Skeletal muscle tissue (tissue), 4 donors: ENCODE measurements around the gene CAPN1. TPM values are rescaled to one million over a fixed set of nuclear protein-coding genes. Genes with fewer than 3 reads are reported as not detected.

Experiments used
- H3K27ac ChIP-seq: one replicate; pipeline ENCODE4 v1.7.0; 2013; ENCODE audit warnings: mild to moderate bottlenecking, low read depth, low read length, inconsistent platforms
- H3K27me3 ChIP-seq, 3 donors: one replicate each; pipeline ENCODE4 v1.7.0; 2013; ENCODE audit warnings: low read length in 3 of 3; ENCODE audit not compliant: control insufficient read depth in 3 of 3, insufficient read depth in 3 of 3
- H3K36me3 ChIP-seq, 3 donors: one replicate each; pipeline ENCODE4 v1.7.0; 2013; ENCODE audit warnings: low read length in 3 of 3; ENCODE audit not compliant: control insufficient read depth in 3 of 3, insufficient read depth in 3 of 3
- H3K4me1 ChIP-seq, 3 donors: one replicate each; pipeline ENCODE4 v1.7.0; 2013; ENCODE audit warnings: low read length in 3 of 3, mild to moderate bottlenecking in 3 of 3; ENCODE audit not compliant: control insufficient read depth in 3 of 3, insufficient read depth in 3 of 3
- H3K4me3 ChIP-seq, 3 donors: one replicate each; pipeline ENCODE4 v1.7.0; 2013; ENCODE audit warnings: low read length in 3 of 3
- H3K9ac ChIP-seq, 3 donors: one replicate each; pipeline ENCODE4 v1.7.0; 2013; ENCODE audit warnings: low read length in 3 of 3, mild to moderate bottlenecking in 3 of 3, moderate library complexity in 2 of 3, low read depth in 1 of 3
- H3K9me3 ChIP-seq, 3 donors: one replicate each; pipeline ENCODE4 v1.7.0; 2013; ENCODE audit warnings: low read length in 3 of 3; ENCODE audit not compliant: control insufficient read depth in 3 of 3
- total RNA-seq: library from RNA; depleted of rRNA; stranded (reverse); fragments of >200 nt; gene quantifications from one replicate; pipeline ENCODE4 v1.2.3, GENCODE V29; 2014
- donor health status: Osteomylitis.

The CAPN1 gene
- total RNA-seq, 1 donor from 2014 or later = 75.2 TPM

DNA sequence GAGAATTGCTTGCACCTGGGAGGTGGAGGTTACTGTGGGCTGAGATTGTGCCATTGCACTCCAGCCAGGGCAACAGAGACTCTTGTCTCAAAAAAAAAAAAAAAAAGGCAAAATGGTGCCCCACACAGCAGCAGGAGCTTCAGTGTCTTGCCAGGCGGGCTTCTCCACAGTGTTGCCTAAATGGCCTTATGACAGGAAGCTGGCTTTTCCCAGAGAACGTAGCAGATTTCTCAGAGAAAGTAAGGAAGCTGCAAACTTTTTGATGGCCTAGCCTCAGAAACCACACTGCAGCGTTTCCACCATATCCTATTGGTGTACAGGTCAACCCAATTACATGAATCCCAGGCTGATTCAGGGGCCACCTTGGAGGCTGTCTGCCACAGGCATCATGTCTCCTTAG is 24.4 kb upstream of the CAPN1 start:
- Histone ChIP-seq H3K9ac (no peak overlapping the region), H3K4me1 (no peaks in the 10 kb centered on the region), H3K27me3 (no peaks in the 10 kb centered on the region), H3K9me3 (no peaks in the 10 kb centered on the region), H3K27ac (no peak overlapping the region), H3K36me3 (no peaks in the 10 kb centered on the region), H3K4me3 (no peak overlapping the region)

DNA sequence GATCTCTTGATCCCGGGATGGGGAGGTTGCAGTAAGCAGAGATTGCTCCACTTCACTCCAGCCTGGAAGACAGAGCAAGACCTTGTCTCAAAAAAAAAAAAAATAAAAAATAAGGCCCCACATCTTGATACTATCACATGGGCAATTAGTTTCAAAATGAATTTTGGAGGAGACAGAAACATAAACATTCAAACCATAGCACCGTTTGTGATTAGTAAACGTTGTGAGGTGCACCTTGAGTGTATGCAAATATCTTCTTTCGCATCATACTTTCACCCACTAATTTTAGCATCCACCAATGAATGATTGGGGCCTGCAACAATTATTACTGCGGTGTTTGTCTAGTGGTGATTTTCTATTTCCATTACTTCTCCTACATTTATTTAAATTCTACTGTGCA is 22.7 kb upstream of the CAPN1 start:
- H3K27me3 ChIP-seq = no peaks in the 10 kb centered on the region
- H3K27ac ChIP-seq = no peak overlapping the region
- no peak overlapping the region for H3K4me3 ChIP-seq
- H3K9me3 ChIP-seq = no peaks in the 10 kb centered on the region
- H3K4me1 ChIP-seq = no peaks in the 10 kb centered on the region
- H3K36me3 ChIP-seq = no peaks in the 10 kb centered on the region
- H3K9ac ChIP-seq = no peak overlapping the region

DNA sequence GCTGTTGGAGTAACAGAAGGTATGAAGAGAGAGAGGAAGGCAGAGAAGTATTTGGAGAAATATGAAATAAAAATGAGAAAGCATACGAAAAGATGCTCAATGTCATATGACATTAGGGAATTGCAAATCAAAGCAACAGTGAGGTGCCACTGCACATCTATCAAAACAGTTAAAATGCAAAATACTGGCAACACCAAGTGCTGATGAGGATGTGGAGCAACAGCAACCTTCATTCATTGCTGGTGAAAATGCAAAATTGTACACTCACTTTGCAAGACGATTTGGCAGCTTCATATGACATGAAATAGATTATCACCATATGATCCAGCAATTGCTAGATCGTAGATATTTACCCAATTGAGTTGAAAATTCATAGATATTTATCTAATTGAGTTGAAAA is 21.1 kb upstream of the CAPN1 start:
- Histone ChIP-seq H3K9me3 (no peaks in the 10 kb centered on the region), H3K4me3 (no peak overlapping the region), H3K27me3 (no peaks in the 10 kb centered on the region), H3K9ac (no peak overlapping the region), H3K27ac (no peak overlapping the region), H3K4me1 (no peaks in the 10 kb centered on the region), H3K36me3 (no peaks in the 10 kb centered on the region)

DNA sequence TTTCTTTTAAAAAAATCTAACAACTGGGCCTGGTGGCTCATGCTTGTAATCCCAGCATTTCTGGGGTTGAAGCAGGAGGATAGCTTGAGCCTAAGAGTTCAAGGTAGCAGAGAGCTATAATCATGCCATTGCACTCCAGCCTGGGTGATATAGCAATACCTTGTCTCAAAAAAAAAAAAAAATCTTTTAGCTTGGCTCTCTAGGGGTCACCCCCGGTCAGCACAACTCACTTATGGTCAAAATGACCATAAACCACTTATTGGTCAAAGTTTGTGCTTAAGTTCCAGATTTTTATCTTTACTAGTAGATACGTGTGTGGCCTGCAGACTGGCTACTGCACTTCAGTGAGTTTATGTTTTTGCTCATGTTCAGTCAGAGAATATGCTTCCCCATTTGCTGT is 18.0 kb upstream of the CAPN1 start:
- Histone ChIP-seq H3K27ac (no peak overlapping the region), H3K4me1 (peaks cover 0 to 3% (median 0%) of the 10 kb centered on the region in 3 donors), H3K9me3 (no peaks in the 10 kb centered on the region), H3K4me3 (no peak overlapping the region), H3K27me3 (no peaks in the 10 kb centered on the region), H3K36me3 (no peaks in the 10 kb centered on the region), H3K9ac (no peak overlapping the region)

DNA sequence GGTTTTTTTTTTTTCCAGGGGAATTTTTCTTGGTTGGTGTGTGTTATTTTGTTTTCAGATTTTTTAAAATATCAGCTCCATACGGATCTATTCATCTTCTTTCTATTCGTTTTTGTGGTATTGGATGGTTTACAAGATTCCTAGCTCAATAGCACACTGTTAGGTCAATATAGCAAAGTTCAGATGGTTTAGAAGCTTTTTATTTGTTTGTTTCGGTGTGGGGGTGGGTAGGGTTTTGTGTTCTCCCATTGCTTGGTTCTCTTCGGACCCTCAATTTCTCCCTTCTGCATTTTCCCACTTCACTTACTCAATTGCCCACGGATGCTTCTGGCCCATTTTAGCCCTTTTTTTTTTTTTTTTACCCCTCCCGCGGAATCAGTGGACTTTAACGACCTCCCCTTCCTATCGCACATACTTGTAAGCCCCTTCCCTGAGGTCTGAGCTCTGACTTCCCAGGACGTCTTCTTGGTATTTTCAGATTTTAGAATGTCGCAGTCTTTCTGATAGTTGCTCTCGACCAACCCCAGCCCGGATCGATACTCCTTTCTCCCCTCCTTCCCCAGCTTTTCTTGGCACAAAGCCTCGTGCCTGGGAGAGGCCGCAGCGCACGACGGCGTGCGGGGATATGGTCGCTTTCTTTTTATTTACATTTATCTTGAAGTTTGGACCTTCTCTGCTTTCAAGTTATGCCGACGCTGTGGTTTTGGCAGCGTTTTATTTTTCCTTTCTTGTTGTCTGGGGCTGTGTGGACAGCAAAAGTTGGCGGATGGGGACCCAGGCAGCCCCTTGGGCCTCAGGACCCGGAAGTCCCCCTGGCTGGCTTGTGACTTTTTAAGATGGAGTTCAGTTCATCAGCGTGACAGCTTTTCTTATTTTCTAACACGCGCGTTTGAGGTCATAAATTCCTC is 16.1 kb upstream of the CAPN1 start:
- peak overlapping the region in 2 of 3 donors; percentile 53 to 73 for H3K9ac ChIP-seq
- no peaks in the 10 kb centered on the region for H3K9me3 ChIP-seq
- no peaks in the 10 kb centered on the region for H3K27me3 ChIP-seq
- peaks cover 0 to 3% (median 0%) of the 10 kb centered on the region in 3 donors for H3K4me1 ChIP-seq
- no peak overlapping the region for H3K27ac ChIP-seq
- H3K4me3 ChIP-seq = peak overlapping the region; percentile 17 to 60 (median 51)
- H3K36me3 ChIP-seq = no peaks in the 10 kb centered on the region

DNA sequence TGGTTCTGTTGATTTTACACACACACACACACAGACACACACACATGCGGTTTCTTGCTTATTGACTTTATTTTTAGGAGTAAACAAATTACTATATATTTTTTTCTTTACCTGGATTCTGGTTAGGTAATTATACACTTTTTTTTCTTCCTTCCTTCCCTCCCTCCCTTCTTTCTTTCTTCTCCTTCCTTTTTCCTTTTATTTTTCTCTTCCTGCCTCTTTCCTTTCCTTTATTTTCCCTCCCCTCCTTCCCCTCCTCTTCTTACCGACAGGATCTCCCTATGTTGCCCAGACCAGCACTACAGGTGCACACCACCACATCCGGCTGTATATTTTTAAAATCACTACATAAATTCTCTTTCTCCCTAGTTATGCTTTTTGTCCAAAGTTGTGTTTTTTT is 14.8 kb upstream of the CAPN1 start:
- no peaks in the 10 kb centered on the region for H3K36me3 ChIP-seq
- peaks cover 0 to 3% (median 0%) of the 10 kb centered on the region in 3 donors for H3K4me1 ChIP-seq
- no peaks in the 10 kb centered on the region for H3K9me3 ChIP-seq
- H3K27ac ChIP-seq = no peak overlapping the region
- no peak overlapping the region for H3K4me3 ChIP-seq
- H3K27me3 ChIP-seq = no peaks in the 10 kb centered on the region
- no peak overlapping the region for H3K9ac ChIP-seq

DNA sequence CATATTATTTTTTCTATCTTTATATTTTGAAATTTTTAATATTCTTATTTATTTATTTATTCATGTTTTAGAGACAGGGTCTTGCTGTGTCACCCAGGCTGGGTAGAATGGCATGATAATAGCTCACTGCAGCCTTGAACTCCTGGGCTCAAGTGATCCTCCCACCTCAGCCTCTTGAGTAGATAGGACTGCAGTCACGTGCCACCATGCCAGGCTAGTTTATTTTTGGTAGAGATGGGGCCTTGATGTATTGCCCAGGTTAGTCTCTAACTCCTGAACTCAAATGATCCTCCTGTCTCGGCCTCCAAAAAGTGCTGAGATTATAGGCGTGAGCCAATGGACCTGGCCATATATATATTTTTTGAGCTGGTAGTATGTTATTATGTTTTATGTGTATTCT is 14.1 kb upstream of the CAPN1 start:
- Histone ChIP-seq H3K4me3 (no peak overlapping the region), H3K27me3 (no peaks in the 10 kb centered on the region), H3K36me3 (no peaks in the 10 kb centered on the region), H3K9ac (no peak overlapping the region), H3K27ac (no peak overlapping the region), H3K9me3 (no peaks in the 10 kb centered on the region), H3K4me1 (peaks cover 0 to 3% (median 0%) of the 10 kb centered on the region in 3 donors)

DNA sequence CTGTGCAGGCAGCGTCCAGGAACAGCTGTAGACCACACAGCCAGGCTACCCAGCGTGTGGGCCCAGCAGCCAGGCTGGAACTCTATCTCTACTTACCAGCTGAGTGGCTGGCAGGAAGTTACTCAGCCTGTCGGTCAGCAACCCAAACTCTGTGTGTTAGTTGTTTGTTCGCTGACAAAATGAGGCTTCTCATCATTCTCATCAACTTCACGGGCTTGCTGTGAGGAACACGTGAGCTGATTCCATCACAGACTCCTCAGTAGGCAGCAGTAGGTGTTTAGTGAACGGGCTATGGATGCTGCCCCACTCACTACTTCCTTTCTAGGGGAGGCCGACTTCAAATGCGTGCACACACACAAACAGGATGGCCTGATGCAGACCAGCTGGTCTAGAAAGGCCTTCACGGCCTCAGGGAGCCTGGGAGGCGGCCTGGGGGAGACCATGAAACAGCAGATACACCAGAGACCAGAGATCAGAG is 12.5 kb upstream of the CAPN1 start:
- no peaks in the 10 kb centered on the region for H3K9me3 ChIP-seq
- H3K36me3 ChIP-seq = no peaks in the 10 kb centered on the region
- H3K4me3 ChIP-seq = no peak overlapping the region
- no peak overlapping the region for H3K9ac ChIP-seq
- H3K27me3 ChIP-seq = no peaks in the 10 kb centered on the region
- H3K27ac ChIP-seq = no peak overlapping the region
- H3K4me1 ChIP-seq = peaks cover 0 to 3% (median 0%) of the 10 kb centered on the region in 3 donors

DNA sequence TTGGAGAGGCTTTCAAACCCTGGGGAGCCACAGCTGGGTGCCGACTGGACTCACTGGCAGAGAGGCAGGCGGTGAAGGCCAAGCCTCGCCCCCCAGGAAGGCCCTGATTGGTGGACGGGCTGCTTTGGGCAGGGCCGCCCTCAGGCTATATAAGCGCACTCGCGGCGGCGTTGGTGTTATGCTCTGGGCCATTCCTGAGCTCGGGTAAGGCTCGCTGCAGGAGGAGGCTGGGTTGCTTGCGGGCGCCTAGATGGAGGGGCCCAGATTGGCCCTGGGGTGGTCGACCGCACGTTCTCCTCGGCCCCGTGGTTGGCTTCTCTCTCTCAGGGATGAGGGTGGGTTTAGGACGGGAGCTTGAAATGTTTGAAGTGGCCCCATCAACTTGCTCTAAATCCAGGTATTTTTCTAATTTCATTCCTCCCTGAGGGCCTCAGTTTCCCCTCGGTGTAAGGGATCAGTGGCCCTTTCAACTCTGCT is 11.6 kb upstream of the CAPN1 start, which contains the start of gene SPDYC:
Gene SPDYC (plus strand): TSS at position 176 of the 477 bp plus-strand sequence. CDS start 1,125 bp downstream, outside the sequence.
- H3K4me1 ChIP-seq = peaks cover 0 to 3% (median 0%) of the 10 kb centered on the region in 3 donors
- no peak within 1 kb of the TSS for H3K27ac ChIP-seq
- no peak within 1 kb of the TSS for H3K4me3 ChIP-seq
- H3K9ac ChIP-seq = no peak within 1 kb of the TSS
- H3K36me3 ChIP-seq = no peaks in the 10 kb centered on the region
- no peaks in the 10 kb centered on the region for H3K9me3 ChIP-seq
- H3K27me3 ChIP-seq = no peaks in the 10 kb centered on the region

DNA sequence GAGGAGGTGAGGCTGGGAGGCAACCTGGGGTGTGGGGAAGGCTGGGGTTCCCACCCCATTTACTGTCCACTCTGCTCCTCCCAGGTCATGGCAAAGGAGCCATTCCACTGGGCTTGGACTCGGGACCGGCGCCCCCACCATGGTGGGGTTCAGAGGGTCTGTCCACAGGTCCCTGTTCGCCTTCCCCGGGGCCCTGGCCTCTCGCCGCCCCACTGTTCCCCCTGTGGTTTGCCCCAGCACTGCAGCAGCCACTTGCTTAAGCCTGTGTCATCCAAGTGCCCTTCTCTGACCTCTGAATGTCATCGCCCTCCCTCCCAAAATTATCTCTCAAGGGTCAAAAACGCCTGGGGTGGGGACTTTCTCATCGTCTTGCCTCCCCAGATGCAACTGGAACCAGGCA is 9.1 kb upstream of the CAPN1 start:
- Histone ChIP-seq H3K36me3 (no peaks in the 10 kb centered on the region), H3K27me3 (no peaks in the 10 kb centered on the region), H3K9me3 (no peaks in the 10 kb centered on the region), H3K27ac (no peak overlapping the region), H3K4me3 (no peak overlapping the region), H3K9ac (no peak overlapping the region), H3K4me1 (no peaks in the 10 kb centered on the region)
